HG03460 (cell line): Measurements from ENCODE around the gene SLC12A3.
A peak's percentile ranks its signal among the peaks of the same experiment; 100 is the strongest.

ENCODE experiments used
- ATAC-seq: cut with Tn5 transposase; IDR thresholded peaks from one replicate; pipeline ENCODE4 v1.9.1; 2021; ENCODE audit not compliant: unreplicated experiment

The SLC12A3 gene

GRCh38 chr16:56886296-56886695, 21.3 kb downstream of the SLC12A3 start:
- no peak for ATAC-seq

- no peak for ATAC-seq
Measured at GRCh38 chr16:56886826-56887225, 21.8 kb downstream of the SLC12A3 start.

GRCh38 chr16:56888806-56889205, 23.8 kb downstream of the SLC12A3 start:
- ATAC-seq: peak; percentile 52

GRCh38 chr16:56889206-56889605, 24.2 kb downstream of the SLC12A3 start:
- no peak for ATAC-seq

GRCh38 chr16:56891685-56892084, 26.7 kb downstream of the SLC12A3 start:
- ATAC-seq: no peak

GRCh38 chr16:56892705-56893104, 27.7 kb downstream of the SLC12A3 start:
- no peak for ATAC-seq

- ATAC-seq: no peak
Measured at GRCh38 chr16:56894331-56894917, 29.4 kb downstream of the SLC12A3 start.

GRCh38 chr16:56895813-56896212, 30.8 kb downstream of the SLC12A3 start:
- ATAC-seq: no peak

- ATAC-seq: no peak
Measured at GRCh38 chr16:56896244-56896643, 31.2 kb downstream of the SLC12A3 start.

GRCh38 chr16:56897026-56897799, 32.2 kb downstream of the SLC12A3 start:
- ATAC-seq: no peak

GRCh38 chr16:56898847-56899246, 33.8 kb downstream of the SLC12A3 start:
- peak; percentile 65 for ATAC-seq

- ATAC-seq: no peak
Measured at GRCh38 chr16:56903866-56904265, 38.9 kb downstream of the SLC12A3 start.

GRCh38 chr16:56907401-56907800, 42.4 kb downstream of the SLC12A3 start:
- ATAC-seq: no peak

GRCh38 chr16:56909527-56909979, 44.5 kb downstream of the SLC12A3 start:
- ATAC-seq: no peak

GRCh38 chr16:56910112-56910511, 45.1 kb downstream of the SLC12A3 start:
- ATAC-seq: no peak

- ATAC-seq: no peak
Measured at GRCh38 chr16:56910654-56911539, 45.9 kb downstream of the SLC12A3 start.

GRCh38 chr16:56911771-56912571, 47.0 kb downstream of the SLC12A3 start:
- peak; percentile 77 for ATAC-seq

- ATAC-seq: no peak
Measured at GRCh38 chr16:56912746-56913708, 48.0 kb downstream of the SLC12A3 start.

GRCh38 chr16:56914896-56915295, 49.9 kb downstream of the SLC12A3 start:
- no peak for ATAC-seq
